LNCAP (cell line): ENCODE results near the gene ABCG5.

Experiments used
- CTCF ChIP-seq: fragments of 450-650 bp; IDR thresholded peaks from 2 replicates; pipeline ENCODE4 v1.5.1; 2017; ENCODE audit warnings: mild to moderate bottlenecking

ABCG5 gene

GRCh38 chr2:43852196-43852730, 13.6 kb upstream of the ABCG5 start:
- no peak for TF ChIP-seq CTCF

- no peak for TF ChIP-seq CTCF
Measured at GRCh38 chr2:43851011-43851980, 12.7 kb upstream of the ABCG5 start.

- no peak for TF ChIP-seq CTCF
Measured at GRCh38 chr2:43848214-43848613, 9.6 kb upstream of the ABCG5 start.

GRCh38 chr2:43846140-43846793, 7.6 kb upstream of the ABCG5 start:
- TF ChIP-seq CTCF: no peak

- TF ChIP-seq CTCF: no peak
Measured at GRCh38 chr2:43845181-43845580, 6.5 kb upstream of the ABCG5 start.

GRCh38 chr2:43842866-43843226, 4.2 kb upstream of the ABCG5 start:
- TF ChIP-seq CTCF: no peak

- TF ChIP-seq CTCF: no peak
Measured at GRCh38 chr2:43841949-43842865, 3.6 kb upstream of the ABCG5 start.
